SHP77 treated with DMSO at 0.1 percent for 48 hours (cell line): Measurements from ENCODE around the gene FXYD6.
A peak's percentile ranks its signal among the peaks of the same experiment; 100 is the strongest.

Experiments used
- DNase-seq: peaks from one replicate; lab custom pipeline; 2025; lab: John Stamatoyannopoulos, UW

Gene FXYD6

DNA sequence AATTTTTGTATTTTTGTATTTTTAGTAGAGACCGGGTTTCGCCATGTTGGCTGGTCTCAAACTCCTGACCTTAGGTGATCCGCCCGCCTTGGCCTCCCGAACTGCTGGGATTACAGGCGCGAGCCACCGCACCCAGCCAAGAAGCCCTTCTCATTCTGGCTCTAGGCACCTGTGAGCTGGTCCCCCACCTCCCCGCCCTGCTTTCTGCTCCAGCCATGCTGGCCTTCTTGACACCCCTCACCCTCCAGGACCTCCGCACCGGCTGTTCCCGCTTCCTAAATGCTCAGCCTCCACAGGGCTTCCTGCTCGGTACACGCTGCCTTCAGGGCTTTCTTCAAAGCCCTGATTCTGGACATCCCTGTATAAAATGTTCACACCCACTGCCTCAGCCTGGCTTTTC, 46.4 kb downstream of the FXYD6 start:
- no peak for DNase-seq

DNA sequence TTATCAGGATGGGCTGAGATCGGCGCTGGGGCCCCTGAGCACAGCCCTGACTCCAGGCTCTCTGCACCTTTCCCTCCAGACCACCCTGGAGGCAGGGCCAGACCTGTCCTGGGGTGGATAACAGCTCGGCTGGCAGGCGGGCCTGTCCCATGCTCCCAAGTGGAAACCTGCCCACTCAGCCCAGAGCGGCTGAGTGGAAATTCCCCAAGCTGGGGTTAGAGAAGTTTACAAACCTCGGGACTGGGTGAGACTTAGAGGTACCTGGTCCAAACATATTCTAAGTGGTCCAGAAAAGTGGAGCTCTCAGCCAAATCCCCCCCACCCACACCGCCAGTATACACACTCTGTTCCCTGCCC, 47.1 kb downstream of the FXYD6 start:
- DNase-seq: no peak

DNA sequence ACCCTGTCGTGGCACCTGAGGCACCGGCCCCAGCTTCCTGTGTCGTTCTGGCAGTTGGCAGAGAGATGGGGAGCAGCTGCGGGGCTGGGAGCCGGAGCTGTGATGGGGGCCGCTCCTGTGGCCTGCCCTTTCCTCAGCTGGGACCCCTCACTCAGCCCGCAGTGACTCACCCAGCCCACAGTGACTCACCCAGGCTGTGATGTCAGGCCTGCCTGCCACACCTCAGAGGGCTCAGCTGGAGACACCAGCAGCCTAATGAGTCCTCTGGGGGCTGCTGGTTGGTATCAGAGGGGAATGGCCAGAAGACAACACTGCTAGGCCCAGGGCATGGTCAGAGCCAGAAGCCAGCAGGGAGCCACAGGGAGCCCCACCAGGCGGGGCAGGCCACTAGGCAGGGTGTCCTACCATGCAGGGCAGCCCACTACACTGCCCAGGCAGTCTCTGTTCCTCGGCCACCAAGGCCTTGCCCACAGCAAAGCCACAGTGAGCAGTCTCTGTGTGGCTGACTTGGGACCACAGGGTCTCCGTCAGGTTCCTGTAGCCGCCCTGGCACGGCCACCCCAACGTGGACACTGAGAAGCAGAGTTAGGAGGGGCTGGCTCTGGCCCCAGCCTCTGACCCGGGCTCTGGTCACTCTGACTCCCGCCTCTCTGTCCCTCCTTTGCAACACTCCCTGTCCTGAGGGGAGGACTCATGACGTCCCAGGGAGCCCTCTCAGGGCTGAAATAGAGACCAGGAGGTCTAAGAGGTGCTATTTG, 47.7 kb downstream of the FXYD6 start:
- DNase-seq: no peak

DNA sequence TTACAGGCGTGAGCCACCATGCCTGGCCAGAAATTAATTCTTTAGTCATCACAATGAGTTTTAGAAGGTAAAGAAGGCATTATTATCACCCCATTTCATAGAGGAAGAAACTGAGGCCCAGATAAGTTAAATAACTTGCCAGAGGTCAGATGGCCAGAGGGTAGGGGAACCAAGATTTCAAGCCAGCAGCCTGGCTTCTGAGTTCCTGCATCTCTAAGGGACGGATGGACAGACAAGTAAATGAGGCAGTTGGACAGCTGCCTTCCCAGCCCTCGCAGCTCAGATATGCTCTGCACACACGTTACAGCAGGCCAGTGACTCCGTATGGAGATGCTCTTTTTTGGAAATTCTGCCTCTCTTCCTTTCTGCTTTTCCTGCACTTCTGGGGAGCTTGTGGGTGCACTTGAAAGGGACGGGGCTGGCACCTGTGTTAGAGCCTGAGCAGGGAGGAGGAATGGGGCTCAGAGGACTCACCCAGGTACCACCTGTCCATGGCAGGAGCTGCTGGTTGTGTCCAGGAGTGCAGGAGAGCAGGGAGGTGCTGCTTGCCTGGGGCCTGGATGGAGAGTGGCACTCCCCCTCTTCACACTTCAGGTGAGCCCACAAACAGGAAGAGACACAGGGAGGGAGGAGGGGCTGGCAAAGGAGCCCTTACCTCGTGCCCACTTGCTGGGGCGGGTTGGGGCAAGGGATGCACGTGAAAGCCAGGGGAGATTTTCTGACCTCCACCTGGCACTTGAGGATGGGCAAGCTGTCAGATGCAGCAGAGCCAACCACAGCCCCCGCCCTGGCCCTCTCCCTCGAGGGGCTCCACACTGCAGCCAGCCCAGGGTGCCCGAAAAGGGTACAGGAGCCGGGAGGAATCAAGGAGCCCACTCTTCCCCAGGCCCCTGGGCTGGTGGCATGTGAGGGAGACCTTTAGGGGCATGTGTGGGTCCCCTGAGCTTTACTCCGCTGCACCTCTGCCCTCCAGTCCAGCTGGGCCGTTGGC, 48.6 kb downstream of the FXYD6 start:
- no peak for DNase-seq

- no peak for DNase-seq
Observed at GRCh38 chr11:117826832-117827231, 49.6 kb downstream of the FXYD6 start.

DNA sequence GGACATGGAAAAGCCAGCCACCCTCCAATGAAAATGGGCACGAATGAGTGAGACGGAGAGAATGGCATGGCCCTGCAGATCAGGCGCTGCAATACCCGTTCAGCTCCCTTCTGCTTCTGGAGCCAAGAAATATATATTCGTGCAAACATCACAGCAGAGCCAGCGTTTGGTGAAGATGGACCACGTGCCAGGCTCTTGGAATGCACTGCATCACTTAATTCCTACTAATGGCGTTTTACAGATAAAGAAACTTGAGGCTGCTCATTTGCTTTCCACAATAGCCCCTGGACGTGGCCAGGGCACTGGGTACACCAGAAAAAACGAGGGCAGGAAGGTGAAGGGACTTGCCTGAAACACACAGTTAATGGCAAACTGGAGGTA, 50.3 kb downstream of the FXYD6 start:
- DNase-seq: no peak

GRCh38 chr11:117825538-117826189, 50.8 kb downstream of the FXYD6 start:
- DNase-seq: no peak

GRCh38 chr11:117824571-117825537, 51.6 kb downstream of the FXYD6 start, which contains the start of gene FXYD2:
Gene FXYD2 (minus strand): TSS chr11:117824744. CDS start chr11:117824678, 66 bp downstream.
- DNase-seq: no peak

DNA sequence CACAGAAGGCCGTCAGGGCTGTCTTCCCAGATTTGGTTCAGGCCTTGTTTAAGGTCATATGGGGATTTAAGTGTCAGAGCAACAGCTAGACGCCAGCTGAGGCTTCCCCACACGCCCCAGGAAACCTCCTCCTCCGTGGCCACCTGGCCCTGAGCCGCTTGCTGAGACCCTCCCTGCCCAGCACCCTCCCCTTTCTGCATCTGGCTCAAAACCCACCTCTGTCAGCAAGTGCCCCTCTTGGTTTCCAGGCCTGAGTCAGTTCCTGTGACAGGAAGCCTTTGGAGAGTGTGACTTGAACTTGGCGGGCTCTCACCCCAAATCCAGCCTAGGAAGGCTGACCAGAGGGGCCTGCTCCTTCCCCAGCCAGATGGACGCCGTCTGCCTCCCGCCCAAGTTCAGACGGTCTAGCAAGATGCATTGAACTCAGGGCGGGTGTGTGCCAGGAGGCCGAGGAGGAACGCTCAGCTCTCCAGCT, 52.5 kb downstream of the FXYD6 start:
- DNase-seq: no peak

- no peak for DNase-seq
Observed at GRCh38 chr11:117823294-117823945, 53.0 kb downstream of the FXYD6 start.

GRCh38 chr11:117822074-117823033, 54.1 kb downstream of the FXYD6 start:
- no peak for DNase-seq

- no peak for DNase-seq
Observed at GRCh38 chr11:117821431-117821830, 55.0 kb downstream of the FXYD6 start.

DNA sequence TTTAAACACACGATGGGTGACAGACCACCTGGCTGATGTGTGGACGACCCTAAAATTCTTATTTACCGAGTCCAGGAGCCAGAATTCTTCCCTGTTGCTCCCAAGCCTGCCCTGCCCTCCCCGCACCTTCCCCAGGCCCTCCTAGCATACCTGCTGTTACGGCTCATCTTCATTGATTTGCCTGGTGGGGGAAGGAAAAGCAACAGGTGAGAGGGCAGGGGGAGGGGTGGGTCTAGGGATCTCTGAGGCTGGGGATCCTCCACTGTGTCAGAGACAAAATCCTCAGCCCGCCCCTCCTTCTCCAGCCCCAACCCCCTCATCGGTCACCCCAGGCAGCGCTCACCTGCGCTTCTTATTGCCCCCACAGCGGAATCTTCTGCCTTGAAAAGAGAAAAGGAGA, 55.9 kb downstream of the FXYD6 start:
- DNase-seq: no peak

DNA sequence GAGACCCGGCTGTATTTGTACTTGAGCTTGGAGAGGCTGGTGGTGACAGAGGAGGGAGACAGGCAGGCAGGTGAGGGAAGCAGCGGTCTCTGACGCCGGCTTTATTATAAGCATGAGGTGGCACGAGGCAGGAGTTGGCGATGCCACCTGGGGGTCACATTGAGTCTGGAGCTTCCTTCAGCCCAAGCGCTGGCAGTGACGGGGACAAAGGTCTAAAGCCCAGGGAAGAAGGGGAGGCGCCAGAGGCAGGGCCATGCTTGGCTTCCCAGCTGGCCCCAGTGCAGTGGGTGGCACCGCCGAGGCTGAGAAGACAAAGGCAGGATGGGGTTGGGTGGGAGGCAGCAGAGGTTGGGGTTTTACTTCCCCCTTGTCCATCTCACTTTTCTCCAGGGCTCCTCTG, 56.4 kb downstream of the FXYD6 start:
- DNase-seq: no peak

- peak; percentile 37 for DNase-seq
Observed at GRCh38 chr11:117819096-117820040, 57.1 kb downstream of the FXYD6 start.

GRCh38 chr11:117818041-117818873, 58.2 kb downstream of the FXYD6 start:
- no peak for DNase-seq

GRCh38 chr11:117817368-117818040, 59.0 kb downstream of the FXYD6 start:
- DNase-seq: peak; percentile 16
